Omental fat pad (tissue), 4 donors: Measurements from ENCODE around the gene TDO2. TPM values are rescaled to one million over a fixed set of nuclear protein-coding genes. Genes with fewer than 3 reads are reported as not detected.

Experiments used
- ATAC-seq: fragments of 150-250 bp; one replicate; pipeline ENCODE4 v1.9.1; 2016; ENCODE audit warnings: mild to moderate bottlenecking, moderate library complexity; ENCODE audit not compliant: low FRiP score
- DNase-seq: peaks from one replicate; pipeline ENCODE4 v3.0.0-alpha.2; 2019; ENCODE audit warnings: low spot score
- total RNA-seq, 4 donors: library from RNA; depleted of rRNA; stranded (reverse); fragments of >200 nt; gene quantifications; one replicate each; pipeline ENCODE4 v1.1.0, GENCODE V29; 2016
- TF ChIP-seq, protein P1 (sequence below), 3 donors: fragments of 450-650 bp; IDR thresholded peaks; one replicate each; pipeline ENCODE4 v1.5.1; 2016 to 2017; ENCODE audit warnings: antibody characterized with exemption in 3 of 3, mild to moderate bottlenecking in 3 of 3, moderate library complexity in 2 of 3

The TDO2 gene
- total RNA-seq, 4 donors from 2014 or later: 0.36 TPM; not detected in 3

DNA sequence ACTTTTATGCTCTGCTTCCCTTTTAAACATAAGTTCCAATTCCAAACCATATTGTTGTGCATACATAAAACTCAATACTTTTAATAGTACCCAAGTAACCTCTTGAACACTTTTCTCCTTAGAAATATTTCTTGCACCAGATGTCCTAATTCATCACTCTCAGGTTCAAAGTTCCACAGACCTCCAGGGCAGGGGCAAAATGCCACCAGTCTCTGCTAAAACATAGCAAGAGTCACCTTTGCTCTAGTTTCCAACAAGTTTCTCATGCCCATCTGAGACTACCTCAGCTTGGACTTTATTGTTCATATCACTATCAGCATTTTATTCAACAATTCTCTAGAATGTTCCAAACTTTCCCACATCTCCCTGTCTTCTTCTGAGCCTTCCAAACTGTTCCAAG, 23.7 kb upstream of the TDO2 start:
- no peak for DNase-seq
- TF ChIP-seq, protein P1, sequence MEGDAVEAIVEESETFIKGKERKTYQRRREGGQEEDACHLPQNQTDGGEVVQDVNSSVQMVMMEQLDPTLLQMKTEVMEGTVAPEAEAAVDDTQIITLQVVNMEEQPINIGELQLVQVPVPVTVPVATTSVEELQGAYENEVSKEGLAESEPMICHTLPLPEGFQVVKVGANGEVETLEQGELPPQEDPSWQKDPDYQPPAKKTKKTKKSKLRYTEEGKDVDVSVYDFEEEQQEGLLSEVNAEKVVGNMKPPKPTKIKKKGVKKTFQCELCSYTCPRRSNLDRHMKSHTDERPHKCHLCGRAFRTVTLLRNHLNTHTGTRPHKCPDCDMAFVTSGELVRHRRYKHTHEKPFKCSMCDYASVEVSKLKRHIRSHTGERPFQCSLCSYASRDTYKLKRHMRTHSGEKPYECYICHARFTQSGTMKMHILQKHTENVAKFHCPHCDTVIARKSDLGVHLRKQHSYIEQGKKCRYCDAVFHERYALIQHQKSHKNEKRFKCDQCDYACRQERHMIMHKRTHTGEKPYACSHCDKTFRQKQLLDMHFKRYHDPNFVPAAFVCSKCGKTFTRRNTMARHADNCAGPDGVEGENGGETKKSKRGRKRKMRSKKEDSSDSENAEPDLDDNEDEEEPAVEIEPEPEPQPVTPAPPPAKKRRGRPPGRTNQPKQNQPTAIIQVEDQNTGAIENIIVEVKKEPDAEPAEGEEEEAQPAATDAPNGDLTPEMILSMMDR (IDR thresholded peaks at IDR 0.05): no peak
- no peak for ATAC-seq

DNA sequence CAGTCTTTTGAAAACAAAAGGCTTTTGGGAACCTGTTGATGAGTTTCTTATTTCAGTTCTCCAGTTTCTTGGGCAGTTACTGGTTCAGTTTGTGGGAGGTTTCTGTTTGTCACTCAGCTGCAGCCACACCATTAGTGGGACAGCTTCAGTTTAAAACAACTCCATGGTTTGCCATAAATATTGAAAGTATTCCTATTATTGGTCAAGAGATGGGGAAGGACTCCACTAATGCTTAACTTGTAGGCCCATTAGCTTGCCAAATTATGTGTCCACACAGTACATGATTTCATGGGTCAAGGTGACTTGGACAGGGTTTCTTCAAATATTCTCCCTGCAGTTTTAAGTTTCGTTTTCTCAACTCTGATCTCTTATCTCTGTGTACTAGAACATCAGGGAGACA, 21.9 kb upstream of the TDO2 start:
- DNase-seq (no peak), ATAC-seq (no peak)
- TF ChIP-seq, protein P1 (IDR thresholded peaks at IDR 0.05): no peak

DNA sequence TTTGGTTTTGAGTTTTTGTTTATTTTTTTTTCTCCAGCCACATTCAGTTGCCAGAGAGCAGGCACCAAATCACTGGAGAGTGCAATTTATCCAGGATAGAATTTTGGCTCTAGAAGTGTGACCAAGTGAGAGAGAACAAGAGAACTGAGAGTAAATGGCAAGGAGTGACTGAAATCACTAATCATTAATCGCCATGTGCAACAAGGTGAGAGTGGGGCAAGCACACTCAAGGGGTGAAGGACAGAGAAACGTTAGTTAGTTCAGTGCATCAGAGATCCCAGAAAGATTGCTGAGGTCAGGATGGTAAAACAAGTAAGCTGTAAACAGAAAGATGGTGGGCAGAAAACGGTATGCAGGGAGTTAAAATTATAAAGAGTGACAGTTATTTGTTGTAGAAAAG, 19.6 kb upstream of the TDO2 start:
- TF ChIP-seq, protein P1 (IDR thresholded peaks at IDR 0.05): no peak
- ATAC-seq: no peak
- DNase-seq: no peak

DNA sequence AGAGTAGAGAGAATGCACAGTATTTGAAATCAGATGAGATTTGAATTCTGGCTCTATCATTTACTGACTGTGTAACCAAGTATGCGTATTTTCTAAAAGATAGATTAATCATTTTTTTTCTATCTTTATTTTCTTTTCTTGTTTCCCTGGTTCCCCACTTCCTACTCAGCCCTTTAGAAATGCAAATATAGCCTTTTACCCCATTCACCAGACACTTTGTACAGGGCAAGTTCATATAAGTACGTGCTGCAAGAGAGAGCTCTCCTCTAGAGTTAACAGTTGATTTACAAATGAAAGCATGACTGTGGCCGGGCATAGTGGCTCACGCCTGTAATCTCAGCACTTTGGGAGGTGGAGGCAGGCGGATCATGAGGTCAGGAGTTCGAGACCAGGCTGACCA, 17.8 kb upstream of the TDO2 start:
- ATAC-seq: no peak
- TF ChIP-seq, protein P1 (IDR thresholded peaks at IDR 0.05): no peak
- DNase-seq: no peak

DNA sequence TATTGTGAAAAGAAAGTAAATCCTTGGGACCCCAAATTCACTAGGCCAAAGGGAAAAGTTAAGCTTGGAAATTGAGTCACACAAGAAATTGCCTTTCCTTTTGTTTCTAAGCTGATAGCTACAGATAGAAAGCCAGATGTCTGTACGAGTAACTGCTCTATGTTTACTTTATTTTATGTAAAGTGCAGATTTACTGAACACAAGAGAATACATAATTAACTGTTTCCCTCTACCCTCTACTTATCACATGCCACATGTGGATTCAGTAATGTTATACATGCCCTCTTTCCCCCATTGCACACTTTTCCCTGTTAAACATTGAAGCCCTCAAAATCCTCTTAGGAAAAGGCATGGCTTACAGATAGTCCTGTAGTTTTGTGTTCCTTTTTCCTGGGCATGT, 16.5 kb upstream of the TDO2 start:
- no peak for ATAC-seq
- TF ChIP-seq, protein P1 (IDR thresholded peaks at IDR 0.05): no peak

DNA sequence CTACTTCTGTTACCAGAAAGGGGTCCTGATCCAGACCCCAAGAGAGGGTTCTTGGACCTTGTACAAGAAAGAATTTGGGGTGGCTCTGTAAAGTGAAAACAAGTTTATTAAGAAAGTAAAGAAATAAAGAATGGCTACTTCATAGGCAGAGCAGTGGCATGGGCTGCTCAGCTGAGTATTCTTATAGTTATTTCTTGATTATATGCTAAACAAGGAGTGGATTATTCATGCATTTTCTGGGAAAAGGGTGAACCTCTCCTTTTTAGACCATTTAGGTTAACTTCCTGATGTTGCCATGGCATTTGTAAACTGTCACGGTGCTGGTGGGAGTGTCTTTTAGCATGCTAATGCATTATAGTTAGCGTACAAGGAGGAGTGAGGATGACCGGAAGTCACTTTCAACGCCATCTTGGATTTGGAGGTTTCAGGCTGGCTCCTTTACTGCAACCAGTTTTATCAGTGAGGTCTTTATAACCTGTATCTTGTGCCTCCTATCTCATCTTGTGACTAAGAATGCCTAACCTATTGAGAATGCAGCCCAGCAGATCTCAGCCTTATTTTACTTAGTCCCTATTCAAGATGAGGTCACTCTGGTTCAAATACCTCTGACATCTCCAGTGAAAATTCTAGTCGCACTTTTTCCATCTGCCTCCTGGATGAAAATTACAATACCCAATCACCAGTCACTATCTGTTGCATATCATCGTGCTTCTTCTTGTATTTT, 15.5 kb upstream of the TDO2 start:
- no peak for DNase-seq
- ATAC-seq: no peak
- TF ChIP-seq, protein P1 (IDR thresholded peaks at IDR 0.05): no peak

More for the DNA sequence above, 16.5 kb upstream of the TDO2 start:
- no peak for DNase-seq
